CD4-positive, alpha-beta T cell treated with Interleukin-15 for 1 hour (primary cell): ENCODE data around the gene MIEF2.
"Not testable (repeated sequence)": the region's sequence is repeated elsewhere in the genome, so short reads cannot be mapped to it uniquely, and the experiment has no call there.

Experiments
- DNase-seq: peaks from one replicate; pipeline ENCODE4 v3.0.0-alpha.2; 2020

The MIEF2 gene, protein sequence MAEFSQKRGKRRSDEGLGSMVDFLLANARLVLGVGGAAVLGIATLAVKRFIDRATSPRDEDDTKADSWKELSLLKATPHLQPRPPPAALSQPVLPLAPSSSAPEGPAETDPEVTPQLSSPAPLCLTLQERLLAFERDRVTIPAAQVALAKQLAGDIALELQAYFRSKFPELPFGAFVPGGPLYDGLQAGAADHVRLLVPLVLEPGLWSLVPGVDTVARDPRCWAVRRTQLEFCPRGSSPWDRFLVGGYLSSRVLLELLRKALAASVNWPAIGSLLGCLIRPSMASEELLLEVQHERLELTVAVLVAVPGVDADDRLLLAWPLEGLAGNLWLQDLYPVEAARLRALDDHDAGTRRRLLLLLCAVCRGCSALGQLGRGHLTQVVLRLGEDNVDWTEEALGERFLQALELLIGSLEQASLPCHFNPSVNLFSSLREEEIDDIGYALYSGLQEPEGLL

DNA sequence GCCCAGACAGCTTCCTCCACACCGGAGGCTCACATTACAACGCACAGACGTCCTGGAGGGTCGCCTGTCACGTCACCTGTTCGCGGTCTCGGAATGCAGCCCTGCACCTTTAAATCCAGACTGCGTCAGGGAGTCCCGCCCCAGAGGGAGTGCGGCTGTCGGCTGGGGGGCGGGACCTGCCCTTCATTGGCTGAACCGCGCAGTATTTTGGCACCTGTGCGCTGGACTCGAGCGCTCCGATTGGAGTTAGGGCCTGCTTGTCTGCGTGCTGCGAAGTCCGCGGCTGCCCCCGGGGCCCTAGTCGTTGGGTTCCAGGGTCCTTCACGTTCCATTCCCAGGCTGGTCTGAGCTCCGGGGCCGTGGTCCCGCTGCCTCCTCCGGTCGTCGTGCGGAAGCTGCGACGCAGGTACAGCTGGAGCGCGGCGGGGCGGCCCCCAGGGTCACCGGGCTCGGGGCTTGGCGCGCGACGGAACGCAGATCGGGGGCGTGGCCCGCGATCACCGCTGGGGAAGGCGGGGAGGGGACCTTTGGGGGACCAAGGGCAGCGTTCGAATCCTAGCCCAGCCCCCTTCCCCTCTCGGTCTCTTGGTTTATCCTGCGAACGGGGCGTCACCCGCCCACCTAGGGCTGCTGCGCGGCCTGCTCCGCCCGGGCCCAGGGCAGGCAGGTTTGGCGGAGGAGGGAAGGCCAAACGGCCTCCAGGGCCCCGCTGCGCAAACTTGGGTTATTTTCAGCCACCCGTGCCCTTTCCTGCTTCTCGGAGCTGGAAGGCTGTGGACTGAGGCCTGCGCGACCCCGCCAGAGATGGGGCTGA lies at the start of gene MIEF2:
Gene MIEF2, plus strand, starts transcription at position 331 of the 814 bp plus-strand sequence. CDS start 2,059 bp downstream, outside the sequence.
- DNase-seq = peak; percentile 91

DNA sequence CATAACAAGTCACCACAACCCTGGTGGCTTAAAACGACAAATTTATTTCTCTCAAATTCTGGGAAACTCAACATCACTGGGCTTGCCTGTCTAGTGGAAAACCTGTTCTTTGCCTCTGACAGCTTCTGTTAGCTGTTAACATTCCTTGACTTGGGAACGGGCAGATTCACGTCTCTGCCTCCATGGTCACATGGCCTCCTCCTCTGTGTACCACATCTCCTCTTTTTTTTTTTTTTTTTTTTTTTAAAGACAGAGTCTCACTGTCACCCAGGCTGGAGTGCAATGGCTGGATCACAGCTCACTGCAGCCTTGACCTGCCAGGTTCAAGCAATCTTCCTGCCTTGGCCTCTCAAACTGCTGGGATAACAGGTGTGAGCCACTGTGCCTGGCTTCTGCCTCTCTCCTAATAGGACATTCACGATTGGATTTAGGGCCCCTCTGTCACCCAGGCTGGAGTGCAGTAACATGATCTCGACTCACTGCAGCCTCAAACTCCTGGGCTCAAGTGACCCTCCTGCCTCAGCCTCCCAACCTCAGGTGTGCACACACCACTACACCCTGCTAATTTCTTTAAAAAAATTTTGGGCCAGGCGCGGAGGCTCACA lies 46.7 kb upstream of the MIEF2 start:
- DNase-seq = no peak

DNA sequence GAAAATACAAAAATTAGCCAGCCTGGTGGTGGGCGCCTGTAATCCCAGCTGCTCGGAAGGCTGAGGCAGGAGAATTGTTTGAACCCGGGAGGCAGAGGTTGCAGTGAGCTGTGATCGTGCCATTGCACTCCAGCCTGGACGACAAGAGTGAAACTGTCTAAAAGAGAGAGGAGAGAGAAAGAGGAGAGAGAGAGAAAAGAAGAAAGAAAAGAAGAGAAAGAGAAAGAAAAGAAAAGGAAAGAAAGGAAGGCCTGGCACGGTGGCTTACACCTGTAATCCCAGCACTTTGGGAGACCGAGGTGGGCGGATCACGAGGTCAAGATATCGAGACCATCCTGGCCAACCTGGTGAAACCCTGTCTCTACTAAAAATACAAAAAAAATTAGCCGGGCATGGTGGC lies 43.6 kb upstream of the MIEF2 start:
- not testable (repeated sequence) for DNase-seq

DNA sequence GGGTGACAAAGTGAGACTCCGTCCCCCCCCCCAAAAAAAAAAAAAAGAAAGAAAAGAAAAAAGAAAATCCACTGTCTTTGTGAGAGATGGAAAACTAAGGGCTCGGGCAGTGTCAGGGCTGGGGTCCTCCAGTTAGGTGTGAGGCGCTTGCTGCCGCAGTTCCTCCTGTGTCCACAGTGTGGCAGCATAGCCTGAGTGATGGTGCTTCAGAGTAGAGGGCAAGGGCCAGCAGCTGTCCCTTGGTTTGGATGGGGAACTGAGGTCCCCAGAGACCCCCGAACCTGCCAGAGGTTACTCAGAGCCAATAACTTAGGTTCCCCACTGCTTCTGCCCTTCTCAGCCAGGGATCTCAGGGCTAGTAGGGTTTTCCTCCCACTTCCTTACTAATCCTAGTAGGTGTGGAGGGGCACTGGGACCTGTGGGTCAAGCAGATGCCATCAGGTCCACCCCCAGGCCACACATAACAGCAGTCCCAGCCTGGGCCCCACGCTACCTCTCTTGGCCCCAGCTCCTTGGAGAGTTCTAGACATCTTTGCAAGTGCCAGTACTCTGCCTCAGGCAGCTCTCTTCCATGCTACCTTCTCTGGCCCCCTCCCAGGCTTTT lies 42.9 kb upstream of the MIEF2 start:
- DNase-seq = peak; percentile 72

DNA sequence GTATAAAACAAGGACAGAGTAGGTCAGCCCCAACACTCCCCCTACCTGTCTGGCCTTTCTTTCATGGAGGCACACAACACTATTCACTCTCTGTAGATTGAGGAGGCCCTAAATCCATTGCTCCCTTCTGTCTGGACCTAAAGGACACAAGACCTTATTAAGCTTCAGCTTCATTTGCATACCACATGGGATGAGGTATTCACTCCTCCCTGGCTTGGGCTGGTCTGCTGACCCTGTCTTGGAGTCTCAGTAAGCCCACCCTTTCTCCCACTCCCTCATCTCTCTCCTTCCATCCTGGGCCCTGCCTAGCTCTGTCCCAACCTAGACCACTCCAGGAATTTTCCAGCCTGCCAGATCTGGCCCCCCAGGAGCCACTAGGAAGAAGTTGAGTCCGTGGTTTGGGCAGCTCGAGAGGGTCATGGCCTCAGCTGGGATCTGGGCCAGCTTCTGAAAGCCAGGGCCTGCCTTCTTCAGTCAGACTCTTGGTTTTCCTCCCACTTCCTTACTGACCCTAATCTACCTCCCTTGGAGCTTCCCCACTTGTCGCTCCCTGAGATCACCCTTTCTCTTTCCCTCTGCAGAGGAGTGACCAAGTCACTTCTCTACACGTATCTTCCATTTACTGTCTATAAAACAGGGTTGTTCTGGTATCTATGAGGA lies 41.6 kb upstream of the MIEF2 start:
- DNase-seq = no peak

DNA sequence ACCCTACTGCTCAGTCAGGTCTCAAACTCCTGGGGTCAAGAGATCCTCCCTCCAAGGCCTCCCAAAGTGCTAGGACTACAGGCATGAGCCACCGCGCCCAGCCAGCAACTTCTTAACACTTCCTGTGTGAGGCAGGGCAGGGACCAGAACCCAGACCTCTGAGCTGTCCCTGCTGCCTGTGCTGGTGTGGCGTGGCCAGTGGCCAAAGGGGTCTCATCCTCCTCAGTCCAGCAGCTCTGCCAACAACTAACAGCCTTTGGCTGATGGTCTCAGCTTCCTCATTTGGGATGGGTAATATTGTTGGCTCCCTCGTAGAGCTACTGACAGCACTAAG lies 36.4 kb upstream of the MIEF2 start:
- no peak for DNase-seq

DNA sequence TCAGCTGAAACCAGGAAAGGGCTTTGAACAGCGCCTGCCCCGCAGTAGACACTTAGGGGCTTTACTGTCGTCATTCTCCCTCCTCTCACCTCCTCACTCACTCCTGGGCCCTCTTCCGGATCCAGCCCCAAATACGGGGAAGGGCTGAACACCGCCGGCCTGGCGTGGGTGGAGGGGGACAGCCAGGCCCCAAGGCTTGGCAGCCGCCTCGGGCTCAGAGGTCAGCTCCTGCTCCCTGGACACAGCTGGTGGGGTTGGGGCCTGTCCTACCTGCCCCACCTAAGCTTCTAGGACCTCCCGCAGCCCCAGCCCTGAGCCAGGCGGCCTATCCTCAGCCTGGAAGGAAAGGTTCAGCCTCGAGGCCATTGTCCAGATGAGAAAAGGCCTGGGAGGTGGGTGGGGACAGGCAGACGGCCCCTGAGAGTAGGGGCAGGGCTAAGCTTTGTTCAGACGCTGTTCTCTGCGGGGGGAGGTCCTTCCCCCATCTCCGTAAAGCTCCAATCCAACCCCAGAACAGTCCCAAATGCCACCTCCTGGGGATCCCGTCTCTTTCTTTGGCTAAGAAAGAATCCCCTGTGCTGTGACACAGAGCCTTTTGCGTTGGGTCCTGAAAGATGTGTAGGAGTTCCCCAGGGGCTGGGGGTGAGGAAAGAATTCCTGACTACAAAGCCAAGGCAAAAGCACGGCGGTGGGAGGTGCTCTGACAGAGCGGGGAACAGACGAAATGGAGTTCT lies 35.9 kb upstream of the MIEF2 start:
- no peak for DNase-seq

DNA sequence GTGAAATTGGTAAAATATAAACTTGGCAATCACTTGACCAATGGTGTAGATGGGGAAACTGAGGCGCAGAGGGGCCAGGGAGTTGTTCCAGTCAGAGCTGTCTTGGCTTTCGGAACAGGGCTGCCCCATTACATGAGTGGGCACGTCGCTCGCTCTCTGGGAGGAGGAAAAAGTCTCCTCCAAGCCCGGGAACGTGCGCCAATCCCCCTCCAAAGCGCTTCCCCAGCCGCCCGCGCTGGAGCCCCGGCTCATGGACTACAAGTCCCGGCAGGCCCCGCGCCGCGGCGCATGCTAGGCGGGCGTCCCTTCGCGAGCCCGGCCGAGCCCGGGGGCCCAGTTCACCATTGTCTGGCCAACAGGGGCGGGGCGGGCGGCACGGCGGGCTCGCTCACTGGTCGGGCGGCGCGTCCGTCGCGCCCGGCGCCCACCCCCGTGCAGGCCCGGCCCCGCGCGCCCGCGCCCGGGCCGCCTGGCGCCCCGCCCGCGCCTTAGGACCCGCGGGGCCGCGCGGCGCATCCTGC lies 35.3 kb upstream of the MIEF2 start, which contains the start of gene LLGL1:
Gene LLGL1, plus strand, starts transcription at position 515 of the 521 bp plus-strand sequence. CDS start 48 bp downstream, outside the sequence.
- peak; percentile 95 for DNase-seq

DNA sequence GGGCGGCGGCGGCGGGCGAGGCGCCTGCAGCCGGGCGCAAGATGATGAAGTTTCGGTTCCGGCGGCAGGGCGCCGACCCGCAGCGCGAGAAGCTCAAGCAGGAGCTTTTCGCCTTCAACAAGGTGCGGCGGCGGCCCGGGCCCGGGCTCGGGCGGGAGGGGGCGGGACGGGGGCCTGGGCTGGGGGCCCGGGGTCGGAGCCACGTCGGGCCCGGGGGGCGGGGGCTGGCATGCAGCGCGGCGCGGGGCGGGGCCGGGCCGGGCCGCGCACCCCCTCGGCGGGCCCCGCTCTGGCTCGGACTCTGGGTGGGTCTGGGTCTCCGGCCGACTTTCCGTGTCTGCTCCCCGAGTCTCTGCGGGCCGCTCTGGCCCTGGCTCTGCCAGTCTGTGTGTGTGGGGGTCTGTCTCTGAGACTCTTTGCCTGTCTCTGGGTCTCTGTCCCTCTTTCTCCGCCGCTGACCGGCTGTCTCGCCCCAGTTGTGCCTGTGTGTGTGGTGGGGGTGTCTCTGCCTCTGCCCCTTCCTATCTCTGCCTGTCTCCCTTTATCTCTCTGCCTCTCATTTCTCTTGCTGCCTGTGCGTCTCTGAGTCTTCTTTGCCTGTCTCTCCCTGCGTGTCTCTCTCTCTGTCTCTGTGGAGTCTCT lies 34.7 kb upstream of the MIEF2 start:
- no peak for DNase-seq

DNA sequence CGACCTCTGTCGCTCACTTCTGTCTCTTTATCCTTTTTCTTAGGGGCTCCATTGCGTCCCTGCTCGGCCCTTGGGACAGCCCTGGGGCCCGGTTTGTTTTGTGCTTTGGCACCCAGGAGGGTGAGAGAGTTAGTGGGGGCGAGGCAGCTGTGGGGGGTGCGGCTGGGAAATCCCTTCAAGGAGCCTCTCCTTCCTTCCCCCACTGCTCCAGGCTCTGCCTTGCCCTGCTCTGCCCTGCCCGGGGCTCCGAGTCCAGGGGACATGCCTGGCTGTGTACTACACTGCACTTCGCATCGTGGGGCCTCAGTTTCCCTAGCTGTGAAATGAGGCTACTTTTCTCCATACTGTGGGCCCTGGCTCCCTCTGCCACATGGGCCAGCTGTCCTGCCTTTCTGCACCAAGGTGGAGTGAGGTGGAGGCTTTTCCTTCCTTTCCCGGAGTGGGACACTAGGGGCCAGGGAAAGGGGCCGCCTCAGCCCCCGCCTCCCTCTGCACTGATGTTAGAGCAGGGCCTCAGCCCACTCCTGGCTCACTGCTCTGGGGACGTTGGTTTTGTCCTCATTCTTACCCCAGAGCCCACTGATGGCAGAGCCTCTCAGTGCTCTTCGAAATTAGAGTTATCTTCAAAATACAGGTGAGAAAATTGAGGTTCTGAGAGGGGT lies 34.0 kb upstream of the MIEF2 start:
- DNase-seq = no peak

DNA sequence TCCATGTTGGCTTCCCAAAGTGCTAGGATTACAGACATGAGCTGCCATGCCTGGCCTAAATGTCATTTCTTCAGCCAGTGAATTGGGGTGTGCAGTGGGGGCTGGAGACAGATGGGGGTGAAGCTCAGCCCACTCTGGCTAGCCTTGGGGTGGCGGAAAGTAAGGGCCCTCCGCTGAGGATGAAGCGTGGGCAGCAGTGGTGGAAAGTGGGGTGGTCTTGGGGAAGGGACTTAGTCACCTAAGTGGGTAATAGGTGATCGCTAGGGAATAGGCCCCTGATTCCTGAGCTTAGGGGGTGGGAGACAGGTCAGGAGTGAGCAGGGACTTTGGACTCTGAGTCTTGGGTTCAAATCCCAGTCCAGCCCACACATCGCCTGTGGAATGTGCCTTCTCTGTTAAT lies 32.8 kb upstream of the MIEF2 start:
- no peak for DNase-seq

DNA sequence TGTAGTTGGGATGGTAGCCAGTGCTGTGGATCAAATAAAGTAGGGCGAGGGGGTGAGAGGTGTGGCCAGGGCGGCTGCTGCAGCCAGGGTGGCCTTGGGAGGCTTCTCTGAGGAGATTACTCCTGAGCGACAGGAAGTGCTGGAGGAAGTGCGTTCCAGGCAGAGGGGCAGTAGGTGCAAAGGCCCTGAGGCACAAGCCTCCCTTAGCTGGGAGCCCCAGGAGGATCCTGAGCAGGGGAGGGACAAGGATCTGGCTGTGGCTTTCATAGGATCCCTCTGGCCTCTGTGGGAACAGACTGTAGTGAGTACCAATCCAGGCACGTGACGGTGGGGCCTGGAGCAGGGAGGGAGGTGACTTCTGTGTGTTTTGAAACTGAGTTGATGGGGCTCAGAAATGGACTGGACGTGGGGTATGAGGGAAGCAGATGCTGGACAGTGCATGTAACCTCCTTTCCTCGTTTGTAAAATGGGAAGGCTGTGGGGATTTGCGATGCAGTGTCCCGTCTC lies 32.2 kb upstream of the MIEF2 start:
- DNase-seq = no peak

DNA sequence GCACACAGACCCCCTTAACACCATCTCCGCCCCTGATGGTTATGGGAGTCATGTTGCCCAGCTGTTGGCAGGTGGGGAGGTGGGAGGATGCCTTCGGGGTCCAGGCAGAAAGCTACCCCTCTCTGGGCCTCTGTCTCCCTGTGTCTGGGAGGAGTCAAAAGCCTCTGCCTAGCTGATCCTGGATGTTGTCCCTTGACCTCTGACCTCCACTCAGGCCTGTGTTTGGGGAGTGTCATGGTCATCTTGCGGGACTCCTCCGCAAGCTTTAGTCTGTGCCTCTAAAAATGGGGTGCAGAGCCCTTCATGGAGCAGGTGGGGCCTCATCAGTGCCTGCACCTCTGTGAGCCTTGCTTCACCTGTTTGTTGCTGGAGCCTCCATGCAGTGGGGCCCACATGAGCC lies 31.2 kb upstream of the MIEF2 start:
- no peak for DNase-seq

DNA sequence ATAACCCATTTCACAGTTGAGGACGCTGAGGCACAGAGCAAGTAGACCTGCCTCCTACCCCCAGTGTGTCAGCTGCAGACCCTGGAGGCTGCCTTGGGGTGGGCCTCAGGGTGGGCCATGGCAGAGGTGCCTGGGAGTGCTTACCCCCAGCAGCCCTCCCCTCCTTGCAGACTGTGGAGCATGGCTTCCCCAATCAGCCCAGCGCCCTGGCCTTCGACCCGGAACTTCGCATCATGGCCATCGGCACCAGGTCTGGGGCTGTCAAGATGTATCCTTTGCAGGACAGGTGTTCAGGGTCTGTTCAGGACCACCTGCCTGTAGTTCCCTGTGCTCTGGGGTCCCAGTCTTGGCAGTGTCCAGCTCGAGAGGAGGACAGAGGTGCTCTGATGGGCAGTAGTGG lies 30.7 kb upstream of the MIEF2 start:
- DNase-seq = no peak

DNA sequence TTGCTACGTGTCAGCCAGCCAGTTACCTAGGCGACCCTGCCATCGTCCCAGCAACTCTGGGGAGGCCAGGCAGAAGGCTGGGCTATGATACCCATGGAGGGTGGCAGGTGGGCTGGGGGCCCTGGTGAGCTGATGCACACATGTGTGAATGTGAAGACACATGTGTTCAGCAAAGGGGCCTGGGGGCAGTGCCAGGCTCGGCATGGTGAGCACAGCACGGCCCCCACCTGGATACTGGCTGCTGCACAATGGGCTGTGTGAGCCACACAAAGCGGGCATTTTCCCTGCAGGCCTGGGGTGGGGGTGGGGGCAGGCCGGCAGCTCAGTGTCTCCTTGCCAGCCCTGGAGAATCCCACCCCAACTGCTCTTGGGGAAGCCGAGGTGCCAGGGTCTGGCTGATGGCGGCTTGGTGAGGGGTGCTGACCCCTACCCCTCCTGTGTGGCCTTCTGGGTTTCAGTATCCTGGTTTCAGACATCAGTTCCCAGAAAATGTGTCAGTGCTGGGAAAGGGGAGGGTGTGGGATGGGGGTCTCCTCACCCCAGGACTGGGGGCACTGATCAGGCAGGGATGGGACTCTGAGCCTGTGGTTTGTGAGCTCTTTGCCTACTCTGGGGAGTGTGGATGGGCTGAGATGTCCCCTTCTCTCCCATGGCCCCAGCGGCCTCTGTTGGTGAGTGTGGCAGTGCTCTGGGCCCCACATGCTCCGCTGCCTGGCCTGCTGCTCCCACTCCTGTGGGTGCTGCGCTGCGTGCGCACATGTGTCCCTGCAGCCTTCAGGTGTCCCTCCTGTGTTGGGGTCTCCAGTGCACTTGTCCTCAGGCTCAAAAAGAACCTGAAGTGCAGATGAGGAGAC lies 29.9 kb upstream of the MIEF2 start:
- DNase-seq = no peak

DNA sequence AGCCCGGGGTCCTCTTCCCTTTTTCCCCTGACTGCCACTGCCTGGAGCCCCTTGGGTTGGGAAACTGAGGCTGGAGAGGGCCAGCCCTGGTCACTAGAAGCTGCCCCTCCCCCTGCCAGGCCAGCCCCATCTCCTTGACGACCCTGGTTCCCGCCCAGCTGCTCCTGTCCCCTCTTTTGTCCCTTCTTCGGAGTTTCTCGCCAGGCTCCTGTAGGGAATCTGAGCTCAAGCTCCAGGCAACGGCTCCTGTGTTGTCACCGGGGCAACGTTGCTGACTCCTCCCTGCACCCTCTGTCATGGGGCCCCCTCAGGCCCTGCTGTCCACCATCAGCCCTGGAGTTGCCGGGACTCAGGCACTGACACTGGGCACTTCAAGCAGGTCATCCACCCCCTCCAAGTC lies 29.3 kb upstream of the MIEF2 start:
- DNase-seq = no peak

DNA sequence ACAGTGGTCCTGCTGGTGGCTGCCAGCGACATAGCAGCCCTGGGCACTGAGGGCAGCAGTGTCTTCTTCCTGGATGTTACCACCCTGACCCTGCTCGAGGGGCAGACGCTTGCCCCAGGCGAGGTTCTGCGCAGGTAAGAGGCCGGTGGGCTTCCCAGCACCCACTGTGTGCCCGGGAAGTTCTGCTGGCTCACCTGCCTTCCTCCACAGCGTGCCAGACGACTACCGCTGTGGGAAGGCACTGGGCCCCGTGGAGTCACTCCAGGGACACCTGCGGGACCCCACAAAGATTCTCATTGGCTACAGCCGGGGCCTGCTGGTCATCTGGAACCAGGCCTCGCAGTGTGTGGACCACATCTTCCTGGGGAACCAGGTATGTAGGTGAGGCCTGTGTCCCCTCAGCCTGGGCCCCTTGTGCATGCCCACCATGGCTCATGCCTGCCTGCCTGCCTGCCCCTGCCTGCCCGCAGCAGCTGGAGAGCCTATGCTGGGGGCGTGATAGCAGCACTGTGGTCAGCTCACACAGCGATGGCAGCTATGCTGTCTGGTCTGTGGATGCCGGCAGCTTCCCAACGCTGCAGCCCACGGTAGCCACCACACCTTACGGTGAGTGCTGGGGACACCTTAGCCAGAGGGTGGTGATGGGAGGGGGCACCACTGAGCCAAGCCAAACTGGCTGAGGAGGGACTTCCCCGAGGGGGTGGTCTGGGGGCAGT lies 26.5 kb upstream of the MIEF2 start:
- no peak for DNase-seq

DNA sequence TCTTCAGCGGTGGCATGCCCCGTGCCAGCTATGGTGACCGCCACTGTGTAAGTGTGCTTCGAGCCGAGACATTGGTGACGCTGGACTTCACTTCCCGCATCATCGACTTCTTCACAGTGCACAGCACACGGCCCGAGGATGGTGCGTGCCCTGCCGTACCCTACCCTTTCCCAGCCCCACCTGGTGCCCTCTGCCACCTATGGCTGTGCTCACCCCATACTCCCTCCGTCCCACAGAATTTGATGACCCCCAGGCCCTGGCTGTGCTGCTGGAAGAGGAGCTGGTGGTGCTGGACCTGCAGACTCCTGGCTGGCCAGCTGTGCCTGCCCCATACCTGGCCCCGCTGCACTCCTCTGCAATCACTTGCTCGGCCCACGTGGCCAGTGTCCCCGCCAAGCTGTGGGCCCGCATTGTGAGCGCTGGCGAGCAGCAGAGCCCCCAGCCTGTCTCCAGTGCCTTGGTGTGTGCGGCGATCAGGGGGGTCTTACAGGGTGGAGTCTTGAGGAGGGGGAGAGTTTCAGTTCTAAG lies 25.5 kb upstream of the MIEF2 start:
- no peak for DNase-seq
